Kidney capillary endothelial cell (primary cell): ENCODE measurements around the gene CAVIN1.
"Not testable (repeated sequence)": the region's sequence is repeated elsewhere in the genome, so short reads cannot be mapped to it uniquely, and the experiment has no call there.

Source experiments
- DNase-seq: peaks from one replicate; pipeline ENCODE4 v3.0.0-alpha.2; 2018; ENCODE audit warnings: low spot score

CAVIN1 gene

DNA sequence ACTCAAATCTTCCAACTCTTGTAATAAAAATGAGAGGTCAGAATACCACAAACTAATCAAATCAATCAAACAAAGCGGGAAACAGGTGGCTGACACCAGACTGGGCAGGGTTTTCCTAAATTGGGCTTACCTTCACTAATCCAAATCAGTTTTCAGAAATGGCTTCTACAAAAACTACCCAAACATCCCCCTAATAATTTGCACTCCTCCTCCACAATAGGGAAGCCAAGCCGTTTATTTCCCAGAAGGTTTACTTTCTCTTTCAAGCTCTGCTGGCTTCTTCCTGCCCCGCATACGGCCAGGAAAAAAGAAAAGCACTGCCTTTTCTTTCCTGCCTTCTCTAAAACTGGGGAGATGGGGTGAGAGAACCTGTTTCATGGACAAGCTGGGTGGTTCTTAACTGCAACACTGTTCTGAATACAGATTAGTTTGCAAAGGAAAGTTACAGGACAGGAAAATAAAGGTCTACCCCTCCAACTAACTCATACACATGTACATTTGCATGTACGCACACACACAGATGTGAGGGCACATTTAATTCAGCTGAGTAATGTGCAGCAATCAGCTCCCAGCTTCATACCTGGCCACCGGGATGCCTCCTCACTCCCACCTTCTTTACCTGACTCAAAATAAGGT lies 44.0 kb downstream of the CAVIN1 start:
- no peak for DNase-seq

DNA sequence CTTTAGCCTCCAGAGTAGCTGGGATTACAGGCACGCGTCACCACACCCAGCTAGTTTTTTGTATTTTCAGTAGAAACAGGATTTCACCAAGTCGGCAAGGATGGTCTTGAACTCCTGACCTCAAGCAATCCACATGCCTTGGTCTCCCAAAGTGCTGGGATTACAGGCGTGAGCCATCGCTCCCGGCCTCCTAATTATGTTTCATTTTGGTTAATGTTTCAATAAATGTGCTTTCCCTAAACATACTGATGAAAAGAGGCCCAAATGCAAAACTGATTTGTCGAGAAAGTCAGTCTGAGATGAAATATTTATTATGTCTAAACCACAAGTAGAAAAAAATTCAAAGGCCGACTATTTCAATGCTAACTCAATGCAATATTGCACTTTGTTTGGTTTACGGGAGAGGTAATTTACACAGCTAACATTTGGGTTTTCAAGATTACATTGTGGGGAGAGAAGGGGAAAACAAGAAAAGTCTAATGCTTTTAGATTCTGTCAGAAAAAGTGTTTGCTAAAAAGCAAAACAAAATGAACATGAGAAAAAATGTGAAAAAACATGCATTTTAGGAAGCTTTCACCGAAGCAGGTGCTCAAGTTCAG lies 44.6 kb downstream of the CAVIN1 start:
- no peak for DNase-seq

DNA sequence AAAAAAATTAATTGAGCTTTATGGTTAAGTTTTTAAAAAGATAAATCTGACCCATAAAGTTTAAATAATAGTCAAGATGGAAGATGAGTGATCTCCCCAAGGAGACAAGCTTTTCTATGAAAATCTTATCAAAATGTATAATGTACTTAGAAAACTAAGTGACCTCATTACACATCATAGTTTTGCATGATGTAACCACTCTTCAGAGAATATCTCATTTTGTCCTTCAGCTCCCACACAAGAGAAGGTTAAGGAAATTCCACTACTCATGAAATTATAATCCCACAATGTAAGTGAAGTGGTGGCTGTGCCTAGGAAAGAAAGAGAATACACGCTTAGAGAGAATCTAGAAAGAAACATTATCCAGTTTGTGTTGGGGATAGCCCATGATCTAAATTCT lies 49.2 kb downstream of the CAVIN1 start:
- DNase-seq = no peak

DNA sequence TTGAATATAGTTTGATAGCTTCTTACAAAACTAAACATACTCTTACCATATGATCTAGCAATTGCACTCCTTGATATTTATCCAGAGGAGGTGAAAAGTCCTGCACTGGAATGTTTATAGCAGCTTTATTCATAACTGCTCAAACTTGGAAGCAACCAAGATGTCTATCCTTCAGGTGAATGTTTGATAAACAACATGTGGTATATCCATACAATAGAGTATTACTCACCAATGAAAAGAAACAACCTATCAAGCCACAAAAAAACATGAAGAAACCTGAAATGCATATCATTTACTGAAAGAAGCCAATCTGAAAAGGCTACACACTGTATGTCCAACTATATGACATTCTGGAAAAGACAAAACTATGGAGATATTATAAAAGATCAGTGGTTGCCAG lies 50.9 kb downstream of the CAVIN1 start:
- DNase-seq = no peak

DNA sequence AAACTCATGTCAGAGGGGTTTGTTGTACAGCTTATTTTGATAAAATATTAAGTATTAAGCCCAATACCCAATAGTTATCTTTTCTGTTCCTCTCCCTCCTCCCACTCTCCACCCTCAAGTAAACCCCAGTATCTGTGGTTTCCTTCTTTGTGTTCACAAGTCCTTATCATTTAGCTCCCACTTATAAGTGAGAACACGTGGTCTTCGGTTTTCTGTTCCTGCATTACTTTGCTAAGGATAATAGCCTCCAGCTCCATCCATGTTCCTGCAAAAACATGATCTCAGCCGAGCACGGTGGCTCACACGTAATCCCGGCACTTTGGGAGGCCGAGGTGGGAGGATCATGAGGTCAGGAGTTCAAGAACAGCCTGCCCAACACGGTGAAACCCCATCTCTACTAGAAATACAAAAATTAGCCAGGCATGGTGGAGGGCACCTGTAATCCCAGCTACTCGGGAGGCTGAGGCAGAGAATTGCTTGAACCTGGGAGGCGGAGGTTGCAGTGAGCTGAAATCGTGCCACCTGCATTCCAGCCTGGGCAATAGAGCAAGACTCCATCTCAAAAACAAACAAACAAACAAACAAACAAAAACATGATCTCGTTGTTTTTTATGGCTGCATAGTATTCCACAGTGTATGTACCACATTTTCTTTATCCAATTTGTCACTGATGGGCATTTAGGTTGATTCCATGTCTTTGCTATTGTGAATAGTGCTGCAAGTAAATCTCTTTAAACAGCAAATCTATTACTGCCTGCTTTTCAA lies 54.1 kb downstream of the CAVIN1 start:
- DNase-seq = not testable (repeated sequence)

DNA sequence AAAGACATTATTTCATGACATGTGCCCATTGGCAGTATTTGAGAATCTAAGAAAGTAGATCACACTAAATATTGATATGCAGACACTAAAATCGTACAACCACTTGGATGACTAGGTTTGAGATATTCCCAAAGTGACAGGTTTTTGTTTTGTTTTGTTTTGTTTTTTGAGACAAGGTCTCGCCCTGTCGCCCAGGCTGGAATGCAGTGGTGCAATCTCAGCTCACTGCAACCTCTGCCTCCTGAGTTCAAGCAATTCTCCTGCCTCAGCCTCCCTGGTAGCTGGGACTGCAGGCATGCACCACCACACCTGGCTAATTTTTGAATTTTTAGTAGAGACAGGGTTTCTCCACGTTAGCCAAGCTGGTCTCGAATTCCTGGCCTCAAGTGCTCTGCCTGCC lies 54.7 kb downstream of the CAVIN1 start:
- DNase-seq = not testable (repeated sequence)

DNA sequence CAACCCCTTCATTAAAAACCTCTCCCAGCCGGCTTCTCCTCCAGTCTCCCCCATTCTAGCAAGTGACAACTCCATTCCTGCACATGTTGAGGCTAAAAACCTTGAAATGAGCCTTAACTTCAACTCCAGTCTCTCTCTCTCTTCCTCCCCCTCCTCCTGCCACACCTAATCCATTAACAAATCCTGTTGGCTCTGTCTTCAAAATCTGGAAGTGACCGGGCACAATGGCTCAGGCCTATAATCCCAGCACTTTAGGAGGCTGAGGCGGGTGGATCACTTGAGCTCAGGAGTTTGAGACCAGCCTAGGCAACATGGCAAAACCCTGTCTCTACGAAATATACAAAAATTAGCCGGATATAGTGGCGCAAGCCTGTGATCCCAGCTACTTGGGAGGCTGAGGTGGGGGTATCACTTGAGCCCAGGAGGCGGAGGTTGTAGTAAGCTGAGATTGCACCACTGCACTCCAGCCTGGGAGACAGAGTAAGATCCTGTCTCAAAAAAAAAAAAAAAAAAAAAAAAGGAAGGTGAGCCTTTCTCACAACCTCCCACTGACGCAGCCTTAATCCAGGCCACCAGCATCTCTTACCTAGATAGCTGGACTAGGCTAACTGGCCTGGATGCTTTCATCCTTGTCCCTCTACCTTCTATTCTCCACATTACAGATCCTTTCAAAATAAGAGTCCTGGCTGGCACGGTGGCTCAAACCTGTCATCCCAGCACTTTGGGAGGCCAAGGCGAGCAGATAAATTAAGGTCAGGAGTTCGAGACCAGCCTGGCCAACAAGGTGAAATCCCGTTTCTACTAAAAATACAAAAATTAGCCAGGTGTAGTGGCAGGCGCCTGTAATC lies 56.7 kb downstream of the CAVIN1 start:
- not testable (repeated sequence) for DNase-seq

DNA sequence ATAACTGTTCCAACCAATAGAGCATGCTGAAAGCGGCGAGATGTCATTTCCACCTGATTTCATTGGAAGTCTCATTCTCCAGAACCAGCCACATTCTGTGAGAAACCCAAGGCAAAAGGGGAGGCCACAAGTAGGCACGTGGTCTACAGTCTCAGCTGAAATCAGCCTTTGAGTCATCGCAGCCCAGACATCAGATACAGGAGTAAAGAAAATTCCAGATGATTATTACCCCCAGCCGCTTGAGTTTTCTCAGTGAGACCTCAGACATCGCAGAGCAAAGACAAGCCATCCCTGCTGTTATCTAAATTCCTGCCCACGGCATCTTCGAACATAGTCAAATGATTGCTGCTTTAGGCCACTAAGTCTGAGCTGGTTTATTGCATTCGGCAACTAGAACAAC lies 57.9 kb downstream of the CAVIN1 start:
- DNase-seq = no peak

DNA sequence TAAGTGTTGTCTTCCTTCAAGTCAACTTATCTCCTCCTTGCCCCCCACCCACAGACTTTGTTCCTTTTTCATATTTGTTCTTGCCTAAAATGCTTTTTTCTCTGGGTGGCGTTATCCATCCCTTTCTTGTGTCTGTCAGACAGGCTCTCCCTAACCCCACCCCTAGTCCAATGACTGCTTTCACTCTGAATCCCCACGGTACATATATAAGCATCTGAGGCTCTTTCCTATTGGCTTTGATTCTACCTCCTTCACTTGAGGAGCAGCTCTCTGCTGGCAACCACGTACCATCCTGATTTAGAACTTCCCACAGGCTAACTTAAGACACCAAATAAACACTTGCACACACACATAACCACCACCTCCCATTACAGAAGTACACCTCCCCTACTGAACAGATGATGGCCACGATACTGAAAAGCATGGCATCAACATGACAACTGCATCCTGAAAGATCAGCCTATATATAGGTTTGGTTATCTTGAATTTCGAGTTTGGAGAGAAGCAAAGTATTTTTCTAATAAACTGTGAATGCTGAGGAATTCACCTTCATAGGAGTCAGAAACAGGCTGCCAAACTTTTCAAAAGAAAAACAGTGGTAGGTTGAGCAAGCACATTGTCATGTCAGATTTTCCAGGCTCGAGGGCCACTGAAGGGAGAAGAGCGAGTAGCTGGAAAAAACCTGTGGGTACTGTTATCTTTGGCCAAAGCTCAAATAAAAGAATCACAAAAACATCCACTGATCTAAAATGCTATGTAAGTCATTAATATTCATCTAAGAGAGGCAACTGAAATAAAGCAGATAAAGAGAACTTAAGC lies 59.1 kb downstream of the CAVIN1 start:
- DNase-seq = no peak

DNA sequence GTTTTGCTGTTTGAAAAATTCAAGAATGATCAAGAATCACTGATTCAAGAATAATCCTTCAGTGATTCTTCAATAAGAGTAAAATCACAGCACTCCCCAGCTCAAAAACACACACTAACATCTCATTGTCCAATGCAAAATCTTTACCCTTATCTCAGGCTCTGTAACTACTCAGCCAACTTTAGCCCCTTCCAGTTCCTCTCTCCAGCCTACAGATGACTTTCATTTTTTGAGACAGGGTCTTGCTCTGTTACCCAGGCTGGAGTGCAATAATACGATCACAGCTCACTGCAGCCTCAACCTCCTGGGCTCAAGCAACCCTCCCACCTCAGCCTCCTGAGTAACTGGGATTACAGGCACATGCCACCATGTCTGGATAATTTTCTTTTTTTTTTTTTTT lies 59.8 kb downstream of the CAVIN1 start:
- DNase-seq = no peak

DNA sequence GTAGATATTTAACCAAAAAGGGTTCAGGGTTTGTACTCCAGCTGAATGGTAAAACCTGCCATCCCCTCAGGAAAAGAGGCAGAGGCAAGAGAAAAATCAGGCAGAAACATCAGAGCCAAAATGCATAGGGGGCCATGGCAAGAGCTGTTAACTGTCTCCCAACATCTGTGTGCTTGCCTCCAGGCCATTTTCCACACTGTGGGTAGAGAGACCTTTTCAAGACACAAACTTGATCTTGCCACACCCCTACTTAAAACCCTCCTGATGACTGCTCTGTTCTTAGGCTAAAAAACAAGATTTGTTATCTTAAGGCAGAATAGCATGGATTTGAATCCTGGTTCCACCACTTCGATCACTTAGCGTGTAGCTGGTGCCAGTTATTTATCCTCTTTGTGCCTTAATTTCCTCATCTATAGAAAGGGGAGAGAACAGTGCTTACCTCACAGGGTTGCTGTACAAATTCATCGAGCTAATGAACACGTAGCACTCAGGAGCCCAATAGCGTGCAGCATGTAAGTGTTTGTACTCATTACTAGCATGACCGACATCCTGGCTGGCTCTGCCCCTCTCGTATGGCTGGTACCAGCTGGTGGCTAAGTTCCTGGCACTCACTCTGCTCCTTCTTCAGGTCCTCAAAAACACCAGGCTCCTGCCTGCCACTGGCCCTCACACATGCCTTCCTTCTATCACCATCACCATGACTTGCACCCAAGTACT lies 60.7 kb downstream of the CAVIN1 start:
- no peak for DNase-seq

DNA sequence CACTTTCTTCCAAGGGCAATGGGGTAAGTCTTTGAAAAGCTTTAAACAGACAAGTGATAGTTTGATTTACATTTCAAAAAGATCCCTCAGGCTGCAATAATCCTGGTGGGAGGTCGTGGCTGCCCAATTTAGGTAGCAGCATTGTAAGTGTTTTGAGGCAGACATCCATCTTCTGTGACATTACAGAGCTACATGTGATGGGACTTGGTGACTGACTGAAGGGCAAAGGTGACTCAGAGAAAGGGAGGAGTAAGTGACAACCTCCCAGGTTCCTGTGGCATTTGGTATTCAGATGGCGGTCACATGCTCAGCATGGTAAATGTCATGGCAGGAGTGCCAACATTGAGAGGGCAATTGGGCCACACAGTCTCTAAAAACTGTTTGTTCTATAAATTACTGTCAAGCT lies 61.3 kb downstream of the CAVIN1 start:
- DNase-seq = no peak

DNA sequence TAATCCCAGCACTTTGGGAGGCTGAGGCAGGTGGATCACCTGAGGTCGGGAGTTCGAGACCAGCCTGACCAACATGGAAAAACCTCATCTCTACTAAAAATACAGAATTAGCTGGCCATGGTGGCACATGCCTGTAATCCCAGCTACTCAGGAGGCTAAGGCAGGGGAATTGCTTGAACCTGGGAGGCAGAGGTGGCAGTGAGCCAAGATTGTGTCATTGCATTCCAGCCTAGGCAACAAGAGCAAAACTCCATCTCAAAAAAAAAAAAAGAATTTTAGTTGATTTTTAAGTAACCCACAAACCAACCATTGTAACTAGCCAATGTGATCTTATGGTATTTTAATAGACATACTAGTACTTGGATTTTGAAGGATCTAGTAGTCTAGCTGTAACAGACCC lies 62.7 kb downstream of the CAVIN1 start:
- not testable (repeated sequence) for DNase-seq

DNA sequence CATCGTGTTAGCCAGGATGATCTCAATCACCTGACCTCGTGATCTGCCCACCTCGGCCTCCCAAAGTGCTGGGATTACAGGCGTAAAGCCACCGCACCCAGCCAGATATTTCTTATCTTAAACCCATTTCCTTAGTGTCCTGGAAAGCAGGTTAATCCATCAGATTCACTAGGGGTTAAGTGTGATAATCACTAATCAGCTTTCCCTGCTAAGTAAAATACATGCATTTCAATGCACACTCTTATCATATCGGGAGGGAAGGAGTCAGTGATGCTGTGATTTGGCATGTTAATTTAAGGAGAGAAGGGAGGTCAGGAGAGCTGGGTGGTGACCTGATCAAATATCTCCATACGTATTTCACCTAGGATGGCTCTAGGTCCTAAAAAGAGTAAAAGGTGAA lies 63.9 kb downstream of the CAVIN1 start:
- DNase-seq = no peak

DNA sequence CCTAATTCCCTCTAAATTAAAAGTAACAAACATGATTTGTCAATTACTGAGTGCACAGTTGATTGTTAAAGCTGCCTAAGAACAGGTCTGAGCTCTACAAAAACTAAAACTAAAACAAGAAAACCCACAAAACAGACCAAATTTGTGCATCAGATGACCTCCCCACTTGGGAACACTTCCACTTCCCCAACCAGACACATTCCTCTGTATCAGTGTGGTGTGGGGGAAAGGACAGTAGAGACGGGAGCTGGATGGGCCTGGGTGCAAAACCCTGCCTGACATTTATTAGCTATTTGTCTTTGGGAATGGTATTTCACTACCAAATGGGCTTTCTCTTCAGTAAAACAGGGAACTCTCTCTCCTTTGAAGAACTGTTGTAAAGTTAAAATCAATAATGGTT lies 64.6 kb downstream of the CAVIN1 start:
- DNase-seq = no peak

DNA sequence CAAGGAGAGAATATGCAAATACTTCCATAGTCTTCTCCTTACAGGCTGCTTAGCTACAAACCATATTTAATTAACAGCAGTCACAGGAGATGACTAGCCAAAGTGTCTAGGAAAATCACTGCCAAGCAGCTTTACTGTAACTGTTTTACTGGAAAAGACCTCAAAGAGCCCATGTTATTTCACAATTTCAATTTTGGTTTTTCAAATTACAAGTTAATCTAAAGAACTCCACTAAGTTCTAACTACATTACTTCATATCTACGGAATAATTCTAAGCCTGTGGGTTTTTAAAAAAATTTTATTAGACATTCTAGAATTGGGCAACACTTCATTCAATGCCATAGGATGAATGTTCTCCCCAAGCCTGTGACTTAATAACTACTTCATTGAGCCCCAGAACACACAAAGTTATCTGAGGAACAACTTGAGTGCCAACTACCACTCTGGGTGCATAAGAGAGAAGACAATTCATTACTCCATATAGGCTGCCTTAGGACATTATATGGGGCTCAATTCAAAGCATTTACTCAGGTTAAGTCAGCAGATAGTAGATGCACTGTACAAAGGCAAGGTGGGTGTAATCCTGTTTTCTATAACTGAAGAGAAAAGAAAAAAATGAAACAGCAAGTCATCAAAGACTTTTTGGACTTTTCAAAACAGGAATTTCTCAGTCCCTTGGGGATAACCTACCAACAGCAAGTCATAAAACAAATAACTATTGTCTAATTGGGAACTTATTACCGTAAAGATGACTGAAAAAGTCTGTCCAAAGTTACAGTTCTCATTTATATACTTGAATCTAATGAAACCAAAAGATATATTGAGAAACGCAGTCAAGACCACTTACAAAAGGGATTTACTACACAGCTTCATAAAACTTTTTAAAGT lies 67.9 kb downstream of the CAVIN1 start:
- DNase-seq = no peak
